Muscle layer of duodenum (tissue), 2 donors: Measurements from ENCODE around the gene ZNF385C.

Experiments
- H3K27ac ChIP-seq: one replicate; pipeline ENCODE4 v1.7.0; 2013; ENCODE audit warnings: mild to moderate bottlenecking, low read length
- H3K27me3 ChIP-seq: one replicate; pipeline ENCODE4 v1.7.0; 2013; ENCODE audit warnings: low read depth, mild to moderate bottlenecking, control low read depth, low read length
- H3K36me3 ChIP-seq, 2 donors: one replicate each; pipeline ENCODE4 v1.7.0; 2013; ENCODE audit warnings: low read length in 2 of 2, control low read depth in 1 of 2, mild to moderate bottlenecking in 1 of 2; ENCODE audit not compliant: insufficient read depth in 2 of 2, control insufficient read depth in 1 of 2
- H3K4me1 ChIP-seq, 2 donors: one replicate each; pipeline ENCODE4 v1.7.0; 2013; ENCODE audit warnings: low read length in 2 of 2, mild to moderate bottlenecking in 2 of 2, control low read depth in 1 of 2, moderate library complexity in 1 of 2; ENCODE audit not compliant: insufficient read depth in 2 of 2, control insufficient read depth in 1 of 2
- H3K4me3 ChIP-seq, 2 donors: one replicate each; pipeline ENCODE4 v1.7.0; 2013; ENCODE audit warnings: low read length in 2 of 2, low read depth in 1 of 2, mild to moderate bottlenecking in 1 of 2
- H3K9me3 ChIP-seq, 2 donors: one replicate each; pipeline ENCODE4 v1.7.0; 2013; ENCODE audit warnings: low read length in 2 of 2, control low read depth in 1 of 2, mild to moderate bottlenecking in 1 of 2; ENCODE audit not compliant: control insufficient read depth in 1 of 2
- donor health status: healthy.

ZNF385C gene

DNA sequence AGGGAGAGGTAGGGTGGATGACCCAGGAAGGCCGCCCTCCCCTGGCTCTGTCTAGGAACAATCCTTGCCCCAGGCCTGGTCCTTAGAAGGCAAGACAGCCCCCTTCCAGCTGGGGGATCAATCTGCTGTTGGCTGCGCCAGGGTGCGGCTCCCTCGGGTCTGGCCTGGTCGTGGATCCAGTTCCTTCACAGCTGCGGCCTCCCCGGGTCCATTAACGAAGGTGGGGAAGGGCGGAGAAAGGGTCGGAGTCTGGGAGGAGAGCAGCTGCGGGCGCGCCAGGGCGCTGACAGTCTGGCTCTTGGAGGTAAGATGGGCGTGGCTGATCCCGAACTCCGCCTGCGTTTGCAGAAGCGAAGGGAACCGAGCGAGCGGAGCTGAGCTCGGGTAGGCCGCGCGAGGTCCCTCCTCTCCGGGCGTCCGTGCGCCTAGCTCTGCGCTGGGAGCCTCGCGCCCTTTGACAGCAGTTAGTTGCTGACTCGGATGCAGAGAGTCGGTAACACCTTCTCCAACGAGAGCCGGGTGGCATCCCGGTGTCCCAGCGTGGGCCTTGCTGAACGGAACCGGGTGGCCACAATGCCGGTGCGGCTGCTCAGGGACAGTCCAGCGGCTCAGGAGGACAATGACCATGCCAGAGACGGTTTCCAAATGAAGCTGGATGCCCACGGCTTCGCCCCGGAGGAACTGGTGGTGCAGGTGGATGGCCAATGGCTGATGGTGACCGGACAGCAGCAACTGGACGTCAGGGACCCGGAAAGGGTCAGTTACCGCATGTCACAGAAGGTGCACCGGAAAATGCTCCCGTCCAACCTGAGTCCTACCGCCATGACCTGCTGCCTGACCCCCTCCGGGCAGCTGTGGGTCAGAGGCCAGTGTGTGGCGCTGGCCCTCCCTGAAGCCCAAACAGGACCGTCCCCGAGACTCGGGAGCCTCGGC lies 24.4 kb upstream of the ZNF385C start, which contains the start of gene HSPB9:
Gene HSPB9 (plus strand): TSS at position 434 of the 933 bp plus-strand sequence. CDS start 47 bp downstream, at position 481.
- Histone ChIP-seq H3K4me1 (peaks cover 3 to 21% of the 10 kb centered on the region in 2 donors), H3K27me3 (no peaks in the 10 kb centered on the region), H3K36me3 (peaks cover 16 to 39% of the 10 kb centered on the region in 2 donors), H3K4me3 (peak within 1 kb of the TSS; percentile 16 to 73), H3K9me3 (no peaks in the 10 kb centered on the region), H3K27ac (no peak within 1 kb of the TSS)

DNA sequence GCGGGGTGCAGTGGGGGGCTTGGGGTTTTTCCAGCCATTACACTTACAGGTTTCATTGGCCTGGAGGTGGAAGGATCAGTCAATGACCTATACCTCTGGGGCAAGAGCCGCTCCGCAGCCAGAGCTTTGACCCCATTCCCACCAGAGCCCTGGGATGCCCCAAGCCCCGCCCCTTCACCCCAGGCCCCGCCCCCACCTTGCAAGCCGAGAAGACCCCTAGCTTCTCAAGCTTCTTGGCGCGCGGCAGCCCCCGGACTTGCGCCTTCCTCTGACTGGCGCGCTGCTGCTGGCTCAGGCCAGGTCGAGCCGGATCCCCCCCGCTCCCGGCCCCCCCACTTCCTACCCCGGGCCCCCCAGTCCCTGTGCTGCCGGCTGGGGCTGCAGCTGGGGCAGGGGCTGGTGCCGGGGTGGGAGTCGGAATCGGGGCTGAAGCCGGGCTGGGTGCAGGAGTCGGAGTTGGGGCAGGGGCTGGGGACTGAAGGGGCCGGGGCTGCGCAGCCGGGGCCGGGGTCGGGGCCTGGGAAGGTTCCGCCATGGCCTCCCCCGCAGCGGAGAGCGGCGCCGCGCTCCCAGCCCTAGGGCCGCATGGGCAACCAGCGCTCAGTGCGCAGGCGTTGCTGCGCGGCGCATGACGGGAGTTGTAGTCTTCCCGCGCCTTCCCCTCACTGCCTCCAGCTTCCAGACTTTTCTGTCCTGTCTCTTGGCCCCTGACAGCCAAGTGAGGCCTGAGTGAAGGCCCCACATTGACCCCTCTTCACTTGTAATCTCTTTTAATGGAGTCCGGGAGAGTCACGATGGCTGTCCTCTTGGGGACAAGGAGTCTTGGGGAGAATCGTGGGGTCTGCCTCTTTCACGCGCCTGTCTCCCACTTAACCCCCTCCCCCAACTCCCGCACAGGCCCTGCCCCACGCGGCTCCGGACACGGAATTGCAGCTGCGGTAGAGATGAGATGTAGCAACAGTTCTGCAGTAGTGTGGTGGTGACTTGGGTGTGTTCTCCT lies 22.8 kb upstream of the ZNF385C start, which contains the start of gene KAT2A:
Gene KAT2A (minus strand): TSS at position 598 of the 1,000 bp plus-strand sequence. CDS start 63 bp downstream, at position 535.
- peaks cover 7 to 33% of the 10 kb centered on the region in 2 donors for H3K36me3 ChIP-seq
- H3K4me3 ChIP-seq: peak within 1 kb of the TSS; percentile 26 to 73
- peaks cover 3 to 21% of the 10 kb centered on the region in 2 donors for H3K4me1 ChIP-seq
- no peaks in the 10 kb centered on the region for H3K27me3 ChIP-seq
- H3K27ac ChIP-seq: peak within 1 kb of the TSS; percentile 51
- H3K9me3 ChIP-seq: no peaks in the 10 kb centered on the region

DNA sequence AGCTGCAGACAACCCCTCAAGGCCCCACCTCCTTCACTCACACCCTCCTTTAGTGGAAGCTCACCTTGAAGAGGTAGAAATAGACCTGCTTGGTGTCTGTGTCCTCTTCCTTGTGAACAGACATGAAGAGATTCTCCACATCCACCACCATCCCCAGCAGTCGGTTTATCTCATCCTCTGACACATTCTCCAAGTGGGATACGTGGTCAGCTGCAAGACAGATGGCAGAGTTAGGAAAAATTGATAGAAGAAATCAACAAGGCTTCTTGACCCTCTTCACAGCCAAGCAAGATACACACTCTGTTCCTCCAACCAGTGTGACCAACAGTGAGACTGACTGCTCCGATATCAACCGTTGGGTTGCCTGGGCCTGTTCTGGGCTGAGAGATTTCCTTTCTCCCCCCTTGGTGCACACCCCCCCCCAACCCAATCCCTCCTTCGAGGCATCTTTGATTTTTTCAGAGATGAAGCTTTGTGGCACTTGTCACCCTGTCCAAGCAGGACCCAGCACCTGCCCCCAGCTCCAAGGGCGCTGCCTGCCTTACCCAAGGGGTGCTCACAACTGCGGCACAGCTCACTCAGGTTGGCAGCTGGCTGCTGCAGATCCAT lies 22.0 kb upstream of the ZNF385C start:
- H3K4me1 ChIP-seq: peaks cover 3 to 21% of the 10 kb centered on the region in 2 donors
- H3K4me3 ChIP-seq: peak overlapping the region; percentile 26 to 73
- peaks cover 0 to 25% of the 10 kb centered on the region in 2 donors for H3K36me3 ChIP-seq
- no peak overlapping the region for H3K27ac ChIP-seq
- H3K27me3 ChIP-seq: no peaks in the 10 kb centered on the region
- H3K9me3 ChIP-seq: no peaks in the 10 kb centered on the region

DNA sequence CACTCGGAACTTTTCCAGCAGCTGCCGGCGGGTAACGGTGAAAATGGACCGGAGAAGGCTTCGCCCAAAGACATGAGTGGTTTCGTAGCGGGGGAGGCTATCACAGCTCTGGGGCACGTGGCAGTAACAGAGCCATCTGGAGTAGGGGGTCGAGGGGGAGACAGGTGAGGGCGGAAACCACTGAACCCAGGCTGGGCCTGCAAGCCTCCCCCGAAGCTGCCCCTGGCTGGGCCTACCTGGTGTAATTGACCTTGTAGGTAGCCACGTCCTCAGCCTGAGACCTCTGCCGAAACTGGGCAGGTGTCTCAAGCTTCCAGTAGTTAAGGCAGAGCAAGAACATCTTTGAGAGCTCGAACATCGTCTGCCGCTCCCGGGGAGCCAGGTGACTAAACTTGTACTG lies 21.0 kb upstream of the ZNF385C start:
- H3K4me1 ChIP-seq: peaks cover 3 to 21% of the 10 kb centered on the region in 2 donors
- peaks cover 0 to 17% of the 10 kb centered on the region in 2 donors for H3K36me3 ChIP-seq
- H3K27me3 ChIP-seq: no peaks in the 10 kb centered on the region
- H3K4me3 ChIP-seq: no peak overlapping the region
- no peaks in the 10 kb centered on the region for H3K9me3 ChIP-seq
- no peak overlapping the region for H3K27ac ChIP-seq

DNA sequence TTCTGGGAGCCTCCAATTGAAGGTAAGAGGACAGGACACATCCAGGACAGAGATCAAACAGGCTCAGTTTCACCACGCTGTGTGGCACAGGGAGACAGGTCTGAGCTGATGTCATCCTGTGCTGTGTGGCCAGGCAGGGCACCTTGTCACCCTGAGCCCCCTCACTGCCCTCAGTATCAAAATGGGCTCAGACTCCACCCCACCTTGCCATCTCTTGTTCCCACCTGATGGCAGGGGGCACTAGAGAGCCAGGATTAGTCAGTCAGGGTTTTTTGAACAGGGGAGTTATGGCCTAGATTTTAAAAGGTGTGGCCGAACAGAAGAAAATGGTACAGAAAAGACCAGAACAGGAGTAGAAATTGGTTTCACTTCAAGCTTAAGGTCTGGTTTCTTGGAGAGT lies 20.3 kb upstream of the ZNF385C start:
- H3K36me3 ChIP-seq: peaks cover 0 to 15% of the 10 kb centered on the region in 2 donors
- H3K4me3 ChIP-seq: no peak overlapping the region
- no peak overlapping the region for H3K27ac ChIP-seq
- no peaks in the 10 kb centered on the region for H3K9me3 ChIP-seq
- peaks cover 3 to 21% of the 10 kb centered on the region in 2 donors for H3K4me1 ChIP-seq
- H3K27me3 ChIP-seq: no peaks in the 10 kb centered on the region

DNA sequence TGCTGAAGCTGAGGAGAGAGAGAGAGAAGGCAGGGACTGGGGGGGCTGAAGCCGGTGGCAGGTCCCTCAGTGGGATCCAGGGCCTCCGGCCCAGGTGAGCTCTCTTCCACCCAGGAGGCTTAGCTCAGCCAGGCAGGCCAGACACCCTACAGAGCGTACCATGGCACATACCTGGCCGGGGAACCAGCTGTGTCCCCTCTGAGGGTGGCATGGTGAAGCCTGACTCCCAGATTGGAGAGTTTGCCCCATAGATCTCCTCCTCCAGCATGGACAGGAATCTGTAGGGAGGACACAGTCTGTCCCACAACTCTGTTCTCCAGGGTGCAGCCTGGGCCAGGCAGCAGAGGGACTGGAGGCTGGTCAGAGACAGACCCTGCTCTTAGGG lies 19.8 kb upstream of the ZNF385C start:
- Histone ChIP-seq H3K27me3 (no peaks in the 10 kb centered on the region), H3K27ac (no peak overlapping the region), H3K4me1 (peaks cover 3 to 23% of the 10 kb centered on the region in 2 donors), H3K4me3 (no peak overlapping the region), H3K9me3 (no peaks in the 10 kb centered on the region), H3K36me3 (peaks cover 0 to 15% of the 10 kb centered on the region in 2 donors)

DNA sequence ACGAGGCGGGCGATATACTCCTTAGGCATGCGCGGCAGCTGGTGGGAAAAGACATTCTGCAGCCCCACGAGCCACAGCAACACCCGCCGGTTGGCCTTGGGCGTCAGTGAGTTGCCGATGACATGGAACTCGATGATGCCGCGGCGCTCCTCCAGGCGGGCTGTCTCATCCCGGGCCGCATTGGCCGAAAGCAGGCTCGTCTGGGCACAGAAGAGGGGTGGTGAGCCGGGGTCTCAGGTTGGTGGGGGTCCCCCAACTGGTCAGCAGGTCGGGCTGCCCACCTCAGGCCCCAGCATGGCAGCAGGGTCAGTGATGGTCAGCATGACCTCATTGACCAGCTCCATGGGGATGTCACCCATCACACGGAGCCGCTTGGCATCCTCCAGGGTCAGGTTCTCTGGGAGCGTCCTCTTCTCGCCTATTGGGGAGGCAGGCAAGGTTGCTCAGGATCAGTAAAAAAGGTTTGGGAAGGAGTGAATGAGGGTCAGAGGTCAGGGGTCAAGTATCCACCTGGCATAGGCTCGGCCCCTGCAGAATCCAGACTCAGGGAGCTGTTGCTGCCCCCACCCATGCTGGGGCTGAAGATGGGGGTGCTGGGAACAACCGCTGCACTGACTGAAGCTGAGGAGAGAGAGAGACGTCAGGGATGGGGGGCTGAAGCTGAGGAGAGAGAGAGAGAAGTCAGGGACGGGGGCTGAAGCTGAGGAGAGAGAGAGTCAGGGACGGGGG lies 19.3 kb upstream of the ZNF385C start:
- Histone ChIP-seq H3K36me3 (peaks cover 0 to 15% of the 10 kb centered on the region in 2 donors), H3K27me3 (no peaks in the 10 kb centered on the region), H3K4me1 (peaks cover 7 to 28% of the 10 kb centered on the region in 2 donors), H3K27ac (no peak overlapping the region), H3K9me3 (no peaks in the 10 kb centered on the region), H3K4me3 (no peak overlapping the region)

DNA sequence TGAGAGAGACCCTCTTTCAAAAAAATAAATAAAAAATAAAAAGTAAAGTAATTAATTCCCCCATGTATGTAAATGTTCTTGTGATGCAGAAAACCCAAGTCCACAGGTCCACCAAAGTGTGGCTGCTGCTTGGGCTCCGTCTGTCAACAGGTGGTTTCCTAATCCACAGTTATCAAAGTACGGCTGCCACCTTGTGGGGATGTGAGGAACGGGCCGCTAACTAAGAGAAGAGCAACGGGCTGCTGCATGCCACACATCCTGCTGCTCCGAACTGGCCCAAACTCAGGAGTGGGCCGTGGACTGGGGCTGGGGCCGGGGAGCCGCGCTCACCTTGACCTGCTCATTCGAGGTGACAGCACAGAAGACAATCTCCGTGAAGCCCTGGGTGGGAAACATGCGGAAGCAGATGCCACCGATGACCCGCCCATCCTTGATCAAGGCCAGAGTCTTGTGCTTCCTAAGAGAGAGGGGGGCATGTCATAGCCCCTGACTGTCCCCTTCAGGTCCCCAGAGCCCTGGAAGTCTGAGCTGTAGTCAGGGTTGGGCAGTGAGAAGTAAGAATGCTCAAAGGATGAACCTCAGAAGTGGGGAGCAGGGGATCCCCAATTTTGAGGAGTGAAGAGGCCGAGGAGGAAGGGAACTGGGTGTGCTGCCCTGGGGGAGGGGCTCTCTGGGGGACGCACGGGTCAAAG lies 18.6 kb upstream of the ZNF385C start:
- Histone ChIP-seq H3K36me3 (peaks cover 0 to 15% of the 10 kb centered on the region in 2 donors), H3K27me3 (no peaks in the 10 kb centered on the region), H3K4me3 (no peak overlapping the region), H3K27ac (no peak overlapping the region), H3K9me3 (no peaks in the 10 kb centered on the region), H3K4me1 (peaks cover 7 to 25% of the 10 kb centered on the region in 2 donors)

DNA sequence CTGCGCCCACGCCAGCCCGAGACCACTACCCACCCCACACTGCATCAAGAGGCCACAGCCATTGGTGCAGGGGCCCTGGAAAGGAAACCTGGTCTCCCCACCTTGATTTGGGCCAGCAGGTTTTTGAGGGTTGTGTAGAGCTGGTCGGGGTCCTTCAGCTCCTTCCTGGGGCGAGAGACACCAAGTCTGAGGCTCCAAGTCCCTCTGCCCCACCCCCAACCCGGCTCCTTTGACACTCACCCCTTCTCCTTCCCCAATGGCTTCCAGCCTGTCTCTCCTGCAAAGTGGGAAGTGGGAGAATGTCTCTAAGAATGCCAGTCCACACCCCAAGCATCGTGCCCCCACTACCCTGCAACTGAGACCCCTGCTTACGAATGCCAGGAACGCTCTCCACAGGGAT lies 15.8 kb upstream of the ZNF385C start:
- peaks cover 0 to 17% of the 10 kb centered on the region in 2 donors for H3K36me3 ChIP-seq
- H3K27me3 ChIP-seq: no peaks in the 10 kb centered on the region
- peaks cover 8 to 18% of the 10 kb centered on the region in 2 donors for H3K4me1 ChIP-seq
- no peak overlapping the region for H3K27ac ChIP-seq
- no peaks in the 10 kb centered on the region for H3K9me3 ChIP-seq
- H3K4me3 ChIP-seq: no peak overlapping the region
